HG03469 (cell line): ENCODE results near the gene CGAS.
"Not testable (repeated sequence)": the region's sequence is repeated elsewhere in the genome, so short reads cannot be mapped to it uniquely, and the experiment has no call there.

Source experiments
- ATAC-seq: cut with Tn5 transposase; IDR thresholded peaks from one replicate; pipeline ENCODE4 v1.9.1; 2021; ENCODE audit warnings: mild to moderate bottlenecking, moderate library complexity, moderate number of reproducible peaks; ENCODE audit not compliant: unreplicated experiment

The CGAS gene

GRCh38 chr6:73400656-73401055, 51.4 kb downstream of the CGAS start:
- ATAC-seq: no peak

DNA sequence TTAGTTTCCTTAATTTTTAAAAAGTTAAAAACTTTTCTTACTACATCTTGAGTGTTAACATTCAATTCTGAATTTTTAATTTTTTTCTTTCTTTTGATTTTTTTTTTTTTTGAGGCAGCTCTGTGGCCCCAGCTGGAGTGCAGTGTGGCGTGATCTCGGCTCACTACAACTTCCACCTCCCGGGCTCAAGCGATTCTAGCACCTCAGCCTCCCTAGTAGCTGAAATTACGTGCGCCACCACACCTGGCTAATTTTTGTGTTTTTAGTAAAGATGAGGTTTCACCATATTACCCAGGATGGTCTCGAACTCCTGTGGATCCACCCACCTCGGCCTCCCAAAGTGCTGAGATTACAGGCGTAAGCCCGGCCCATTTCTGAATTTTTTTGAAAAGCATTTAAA, 56.2 kb downstream of the CGAS start:
- ATAC-seq: no peak

DNA sequence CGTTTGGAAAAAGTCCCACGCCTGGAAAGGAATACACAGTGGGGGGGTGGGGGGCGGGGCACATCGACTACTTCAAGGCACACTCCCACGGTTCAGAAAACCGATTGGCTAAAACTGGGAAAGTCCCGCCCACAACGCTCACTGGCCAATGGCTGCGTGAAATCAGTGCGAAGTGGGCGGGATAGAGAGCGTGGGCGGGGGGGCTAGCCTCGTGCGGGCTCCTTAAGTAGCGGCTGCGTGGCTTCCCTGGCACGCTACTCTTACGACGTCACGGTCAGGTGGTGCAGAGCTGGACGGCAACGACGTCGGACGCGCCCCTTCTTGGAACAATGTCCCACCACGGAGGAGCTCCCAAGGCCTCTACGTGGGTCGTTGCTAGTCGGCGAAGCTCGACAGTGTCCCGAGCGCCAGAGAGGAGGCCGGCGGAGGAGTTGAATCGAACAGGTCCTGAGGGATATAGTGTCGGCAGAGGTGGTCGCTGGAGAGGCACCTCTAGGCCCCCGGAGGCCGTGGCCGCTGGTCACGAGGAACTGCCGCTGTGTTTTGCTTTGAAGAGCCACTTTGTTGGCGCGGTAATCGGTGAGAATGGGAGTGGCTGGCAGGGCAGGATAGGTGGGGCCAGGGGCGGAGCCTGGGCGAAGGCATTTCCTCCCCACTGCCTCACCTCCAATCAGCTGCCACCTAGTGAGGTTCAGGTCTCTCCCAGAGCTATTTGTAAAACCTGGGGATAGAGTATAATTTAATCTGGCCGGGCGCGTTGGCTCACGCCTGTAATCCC, 57.3 kb downstream of the CGAS start, which contains the start of gene DDX43:
Gene DDX43, plus strand, starts transcription at position 252 of the 778 bp plus-strand sequence. Its CDS starts 78 bp downstream, at position 330.
- ATAC-seq: no peak

DNA sequence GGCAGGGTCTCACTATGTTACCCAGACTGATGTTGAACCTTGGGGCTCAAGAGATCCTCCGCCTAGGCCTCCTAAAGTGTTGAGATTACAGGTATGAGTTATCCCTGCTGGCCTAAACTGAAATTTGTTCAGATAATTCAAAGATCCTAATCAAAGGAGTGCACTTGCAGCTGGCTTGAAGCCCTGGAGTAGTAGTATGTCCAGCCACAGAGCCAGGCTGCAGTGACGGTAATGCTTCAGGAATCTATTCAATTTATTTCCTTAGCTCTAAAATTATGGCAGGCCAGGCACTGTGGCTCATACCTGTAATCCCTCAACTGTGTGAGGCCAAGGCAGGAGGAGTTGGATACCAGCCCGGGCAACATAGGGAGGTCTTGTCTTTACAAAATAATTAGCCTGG, 58.8 kb downstream of the CGAS start:
- no peak for ATAC-seq

- not testable (repeated sequence) for ATAC-seq
Observed at GRCh38 chr6:73392188-73392587, 59.9 kb downstream of the CGAS start.

- no peak for ATAC-seq
Observed at GRCh38 chr6:73391675-73392074, 60.4 kb downstream of the CGAS start.

DNA sequence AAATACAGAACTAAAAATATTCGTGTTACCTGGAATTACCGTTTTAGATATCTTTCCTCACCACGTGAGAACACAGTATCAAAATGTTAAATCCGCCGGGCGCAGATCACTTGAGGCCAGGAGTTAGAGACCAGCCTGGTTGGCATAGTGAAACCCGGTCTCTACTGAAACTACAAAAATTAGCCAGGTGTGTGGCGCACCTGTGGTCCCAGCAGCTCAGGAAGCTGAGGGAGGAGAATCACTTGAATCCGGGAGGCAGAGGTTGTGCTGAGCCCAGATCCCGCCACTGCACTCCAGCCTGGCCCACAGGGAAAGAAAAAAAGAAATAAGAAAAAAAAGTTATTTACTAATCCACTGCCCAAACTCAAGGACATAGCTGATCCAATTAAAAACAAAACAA, 62.2 kb downstream of the CGAS start:
- ATAC-seq: no peak

GRCh38 chr6:73388800-73389512, 63.1 kb downstream of the CGAS start:
- ATAC-seq: peak; percentile 64

DNA sequence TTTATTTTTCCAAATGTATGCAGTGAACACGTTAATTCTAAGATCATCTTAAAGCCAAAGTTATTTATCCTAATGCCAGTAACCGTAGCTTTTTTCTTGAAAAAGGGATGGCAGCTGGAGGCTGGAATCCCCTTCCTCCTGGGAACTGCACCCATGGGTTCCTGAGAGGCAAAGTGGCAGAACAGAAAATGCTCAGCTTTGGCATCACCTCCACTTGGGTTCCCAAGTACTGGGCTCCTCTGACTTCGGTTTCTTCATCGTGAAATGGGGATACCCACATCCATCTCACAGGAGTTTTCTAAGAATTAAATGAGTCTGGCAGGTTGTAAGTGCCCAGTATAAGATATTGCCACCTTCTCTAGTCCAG, 63.7 kb downstream of the CGAS start:
- ATAC-seq: no peak

- no peak for ATAC-seq
Observed at GRCh38 chr6:73382462-73383113, 69.5 kb downstream of the CGAS start.

DNA sequence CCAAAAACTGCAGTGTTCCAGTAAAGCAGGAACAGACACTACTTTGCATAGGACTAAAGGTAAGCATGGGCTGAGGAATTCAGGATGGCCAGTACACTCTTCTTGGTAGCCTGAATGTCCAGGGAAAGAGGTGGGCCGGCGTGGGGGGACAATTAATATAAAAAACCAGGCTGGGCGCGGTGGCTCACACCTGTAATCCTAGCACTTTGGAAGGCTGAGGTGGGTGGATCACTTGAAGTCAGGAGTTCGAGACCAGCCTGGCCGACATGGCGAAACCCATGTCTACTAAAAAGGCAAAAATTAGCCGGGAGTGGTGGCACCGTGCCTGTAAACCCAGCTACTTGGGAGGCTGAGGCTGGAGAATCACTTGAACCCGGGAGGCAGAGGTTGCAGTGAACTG, 70.6 kb downstream of the CGAS start:
- not testable (repeated sequence) for ATAC-seq

DNA sequence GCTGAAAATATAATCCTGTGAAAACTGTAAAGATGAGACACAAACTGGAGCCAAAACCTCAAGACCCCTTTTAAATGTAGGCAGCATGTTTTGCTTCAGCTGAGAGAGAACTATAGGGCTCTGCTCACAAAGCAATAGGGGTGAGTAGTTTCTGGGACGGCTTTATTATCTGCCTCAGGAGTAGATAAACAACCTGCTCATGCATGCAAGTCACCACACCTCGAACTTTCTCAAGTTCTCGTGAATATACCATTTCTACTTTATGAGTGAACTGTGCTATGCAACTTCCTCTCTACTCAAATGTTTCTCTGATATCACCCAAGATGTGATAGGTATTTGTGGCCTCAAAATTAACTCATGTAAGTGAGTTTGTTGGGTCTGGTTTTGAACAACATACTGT, 74.9 kb downstream of the CGAS start:
- no peak for ATAC-seq

DNA sequence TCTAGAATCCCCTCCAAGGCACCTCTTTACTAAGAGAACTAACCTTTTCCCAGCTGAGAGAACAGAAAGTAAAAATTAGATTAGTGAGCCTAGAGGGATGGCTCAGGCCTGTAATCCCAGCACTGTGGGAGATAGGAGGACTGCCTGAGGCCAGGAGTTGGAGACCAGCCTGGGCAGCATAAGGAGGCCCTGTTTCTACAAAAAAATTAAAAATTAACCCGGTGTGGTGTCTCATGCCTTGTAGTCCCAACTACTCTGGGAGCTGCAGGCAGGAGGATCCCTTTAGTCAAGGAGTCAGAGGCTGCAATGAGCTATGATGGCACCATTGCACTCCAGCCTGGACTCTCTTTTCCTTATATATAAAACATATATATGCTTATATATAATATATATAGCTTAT, 76.9 kb downstream of the CGAS start:
- no peak for ATAC-seq
